Stimulated activated CD4-positive, alpha-beta T cell treated with anti-CD3 and anti-CD28 coated beads, Interleukin-15, amount 100 ng/mL, for 24 hours (primary cell): ENCODE results near the gene KTN1.

Experiments
- DNase-seq: peaks from one replicate; pipeline ENCODE4 v3.0.0-alpha.2; 2020

Gene KTN1

DNA sequence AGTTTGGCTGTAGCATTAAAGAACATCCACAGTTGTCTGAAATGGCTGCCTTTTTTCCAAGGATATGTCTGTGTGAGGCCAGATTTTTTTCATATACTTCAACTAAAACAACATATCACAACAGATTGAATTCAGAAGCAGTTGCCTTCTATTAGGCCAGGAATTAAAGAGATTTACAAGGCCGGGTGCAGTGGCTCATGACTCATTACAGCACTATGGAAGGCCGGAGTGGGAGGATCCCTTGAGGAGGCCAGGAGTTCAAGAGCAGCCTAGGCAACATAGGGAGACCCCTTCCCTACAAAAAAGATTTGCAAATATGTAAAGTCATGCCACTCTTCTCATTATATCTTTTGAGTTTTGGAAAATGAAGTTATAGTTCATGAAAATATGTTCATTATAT, 108.6 kb downstream of the KTN1 start:
- DNase-seq = no peak

DNA sequence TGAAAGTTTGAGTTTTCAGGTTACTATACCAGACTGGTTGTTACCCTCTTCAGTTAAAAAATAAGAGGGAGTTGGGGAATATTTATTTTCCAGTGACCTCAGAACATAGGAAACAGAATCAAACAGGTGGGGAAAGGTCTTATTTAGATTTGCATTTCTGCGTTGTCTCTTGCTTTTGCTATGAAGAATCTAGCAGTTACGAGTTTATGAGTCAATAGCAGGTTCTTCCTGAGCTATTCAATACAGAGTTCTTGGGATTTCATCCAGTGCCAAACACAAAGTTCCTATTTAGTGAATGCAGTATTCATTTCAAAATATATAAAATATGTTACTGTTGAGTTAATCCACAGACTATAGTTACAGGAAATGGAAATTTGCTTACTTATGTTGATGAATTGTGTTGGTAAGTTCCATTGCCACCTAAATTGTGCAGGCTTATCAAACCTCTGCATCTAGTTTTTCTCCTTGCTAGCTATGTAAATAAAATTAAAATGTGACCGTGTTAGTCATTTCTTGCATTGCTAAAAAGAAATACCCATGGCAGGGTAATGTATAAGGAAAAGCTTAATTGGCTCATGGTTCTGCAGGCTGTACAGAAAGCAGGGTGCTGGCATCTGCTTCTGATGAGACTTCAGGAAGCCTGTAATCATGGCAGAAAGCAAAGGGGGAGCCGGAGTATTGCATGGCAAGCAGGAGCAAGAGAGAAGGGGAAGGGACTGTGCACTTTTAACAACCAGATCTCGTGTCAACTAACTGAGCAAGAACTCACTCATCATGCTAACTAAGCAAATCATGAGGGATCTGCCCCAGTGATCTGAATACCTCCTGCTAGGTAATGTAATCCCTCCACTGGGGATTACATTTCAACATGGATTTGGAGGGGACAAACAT, 110.2 kb downstream of the KTN1 start:
- DNase-seq = no peak

GRCh38 chr14:55691659-55692058, 111.7 kb downstream of the KTN1 start:
- no peak for DNase-seq

- no peak for DNase-seq
Measured at GRCh38 chr14:55693904-55694303, 113.9 kb downstream of the KTN1 start.

DNA sequence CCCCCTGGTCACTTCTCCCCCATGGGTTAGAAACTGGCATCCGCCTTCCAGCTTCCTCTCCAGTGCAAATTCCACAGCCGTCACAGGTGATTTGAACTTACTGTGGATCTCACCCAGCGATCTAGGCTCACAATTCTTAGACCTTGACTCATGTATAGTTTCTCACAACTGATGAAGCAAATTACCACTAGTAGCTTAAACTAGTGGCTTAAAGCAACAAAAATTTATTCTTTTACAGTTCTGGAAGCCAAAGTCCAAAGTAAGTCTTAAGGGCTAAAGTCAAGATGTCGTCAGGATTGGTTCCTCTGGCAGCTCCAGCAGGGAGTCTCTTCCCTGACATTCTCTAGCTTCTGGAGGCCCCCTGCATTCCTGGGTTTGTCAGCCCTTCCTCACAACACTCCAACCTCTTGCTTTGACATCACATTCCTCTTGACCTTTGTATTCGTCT, 117.4 kb downstream of the KTN1 start:
- no peak for DNase-seq

DNA sequence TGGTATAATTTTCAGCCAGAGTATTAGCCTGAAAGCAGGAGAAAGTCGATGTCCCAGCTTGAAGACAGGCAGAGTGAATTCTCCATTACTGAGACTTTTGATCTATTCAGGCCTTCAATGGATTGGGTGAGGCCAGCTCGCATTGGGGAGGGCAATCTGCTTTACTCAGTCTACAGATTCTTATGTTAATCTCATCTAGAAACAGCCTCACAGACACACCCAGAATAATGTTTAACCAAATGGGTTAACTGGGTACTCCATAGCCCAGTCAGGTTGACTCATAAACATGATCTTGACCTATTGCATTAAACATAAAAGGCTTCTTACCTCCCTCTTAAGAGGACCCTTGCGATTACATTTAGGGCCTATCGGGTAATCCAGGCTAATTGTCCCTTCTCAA, 118.0 kb downstream of the KTN1 start:
- no peak for DNase-seq

GRCh38 chr14:55699131-55700057, 119.4 kb downstream of the KTN1 start:
- DNase-seq = no peak

GRCh38 chr14:55701638-55702037, 121.6 kb downstream of the KTN1 start:
- DNase-seq = no peak

DNA sequence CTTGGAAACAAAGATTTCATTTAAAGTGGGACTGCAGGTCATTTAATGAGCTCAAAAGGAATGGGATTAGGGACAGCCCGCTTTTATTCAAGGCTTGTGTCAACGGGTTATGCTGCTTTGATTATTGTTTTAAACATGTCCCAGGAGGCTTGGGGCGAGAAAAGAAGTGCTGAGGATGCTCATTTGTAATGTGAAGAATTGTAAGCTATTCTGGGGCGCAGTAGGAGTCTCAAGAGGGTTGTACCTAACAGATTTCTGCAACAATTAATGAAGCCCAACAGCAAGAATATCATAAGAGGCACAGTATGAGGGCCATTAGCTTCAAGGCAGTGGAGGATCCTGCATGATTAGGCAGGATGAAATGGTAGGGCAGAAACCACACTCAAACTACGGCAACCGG, 122.5 kb downstream of the KTN1 start:
- DNase-seq = no peak

DNA sequence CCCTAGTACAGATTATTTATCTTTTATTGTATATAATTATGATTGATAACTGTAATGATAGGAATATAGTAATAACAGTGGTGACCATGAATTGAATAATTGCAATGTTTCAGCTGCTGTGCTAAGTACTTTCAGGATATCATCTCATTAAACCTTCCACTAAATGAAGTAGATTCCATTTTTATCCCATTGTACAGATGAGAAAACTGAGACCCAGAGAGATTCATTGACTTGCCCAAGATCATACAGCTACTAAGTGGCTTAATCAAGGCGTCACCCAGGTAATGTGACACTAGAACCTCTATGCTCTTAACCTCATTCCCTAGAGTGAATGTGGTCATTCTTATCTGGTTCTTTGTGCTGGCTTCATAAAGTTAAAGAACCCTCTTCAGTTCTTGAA, 124.6 kb downstream of the KTN1 start:
- no peak for DNase-seq

- no peak for DNase-seq
Measured at GRCh38 chr14:55705651-55706364, 125.8 kb downstream of the KTN1 start.

DNA sequence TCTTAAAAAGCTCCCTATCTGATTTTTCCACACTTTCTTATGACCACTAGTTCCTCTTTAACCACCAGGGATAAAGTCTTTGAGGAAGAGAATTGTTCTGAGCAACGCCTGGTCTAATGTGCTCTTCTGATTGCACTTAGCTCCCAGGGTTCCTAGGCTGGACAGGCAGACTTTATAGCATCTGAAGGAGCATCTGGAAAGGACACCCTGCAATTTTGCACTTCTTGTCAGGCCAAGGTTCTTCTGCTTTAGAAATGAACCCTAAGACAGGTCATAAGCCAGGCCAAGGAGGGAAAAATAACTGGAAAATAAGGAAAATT, 126.3 kb downstream of the KTN1 start:
- no peak for DNase-seq

GRCh38 chr14:55706893-55707292, 126.9 kb downstream of the KTN1 start:
- no peak for DNase-seq

DNA sequence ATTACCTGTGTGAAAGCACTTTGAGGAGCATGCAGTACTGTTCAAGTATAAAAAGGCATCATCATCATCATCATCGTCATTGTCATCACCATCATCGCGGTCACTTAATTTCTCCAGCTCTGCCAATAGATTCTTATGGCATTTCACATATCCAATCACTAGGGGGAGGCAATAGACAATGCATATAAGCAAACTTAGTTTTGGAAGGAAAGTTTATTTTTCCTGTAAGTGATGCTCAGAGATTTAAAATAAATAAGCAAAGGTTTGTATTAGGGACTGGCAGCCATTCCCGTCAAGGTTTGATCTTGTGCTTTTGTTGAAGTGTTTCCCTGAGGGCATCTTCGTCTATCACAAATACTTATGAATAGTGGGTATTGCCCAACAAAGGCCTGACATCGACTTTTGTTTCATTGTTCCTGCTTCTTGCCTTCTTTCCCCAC, 127.4 kb downstream of the KTN1 start:
- DNase-seq = no peak

DNA sequence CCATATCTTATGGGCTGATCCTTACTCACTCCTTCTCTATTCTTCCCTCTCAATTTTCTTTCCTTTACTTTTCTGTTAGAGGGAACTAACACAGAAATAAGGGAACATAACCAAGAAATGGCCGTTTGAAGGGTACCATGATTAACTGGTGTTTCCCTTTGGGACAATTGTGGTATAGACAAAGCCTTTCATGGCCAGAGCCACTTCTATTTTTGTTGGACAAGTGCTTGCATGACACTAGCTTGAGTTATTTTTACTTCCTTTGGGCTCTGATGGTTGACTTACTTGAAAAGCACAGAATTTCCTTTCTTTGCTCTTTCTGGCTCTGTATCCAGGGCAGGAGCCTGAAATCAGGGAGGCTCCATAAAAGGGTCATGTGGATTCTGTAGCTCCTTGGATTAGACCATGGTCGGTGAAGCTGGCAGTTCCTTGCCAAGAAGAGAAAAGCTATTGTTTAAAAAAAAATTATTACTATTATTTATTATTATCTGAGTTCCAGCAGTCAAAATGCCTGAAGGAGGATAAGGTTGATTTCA, 130.6 kb downstream of the KTN1 start:
- no peak for DNase-seq

GRCh38 chr14:55711175-55711811, 131.3 kb downstream of the KTN1 start:
- no peak for DNase-seq

DNA sequence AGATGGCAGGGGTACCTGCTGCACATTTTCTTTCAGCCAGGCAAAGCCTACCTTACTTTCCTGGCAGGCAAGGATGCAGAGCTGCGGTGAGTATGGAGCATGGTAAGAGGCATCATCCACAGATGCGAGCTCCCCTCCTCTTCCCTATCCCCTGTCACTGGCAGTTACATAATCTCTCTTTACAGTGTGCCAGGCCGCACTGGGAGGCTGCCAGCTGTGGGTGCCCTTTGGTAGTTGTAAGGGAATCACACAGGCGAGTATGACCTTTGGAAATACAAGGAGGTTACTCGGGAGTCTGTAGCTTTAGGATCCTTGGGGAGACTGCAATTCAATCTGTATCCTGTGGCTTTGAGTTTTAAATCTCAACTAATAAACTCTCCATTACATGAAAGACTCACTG, 132.5 kb downstream of the KTN1 start:
- DNase-seq = no peak

DNA sequence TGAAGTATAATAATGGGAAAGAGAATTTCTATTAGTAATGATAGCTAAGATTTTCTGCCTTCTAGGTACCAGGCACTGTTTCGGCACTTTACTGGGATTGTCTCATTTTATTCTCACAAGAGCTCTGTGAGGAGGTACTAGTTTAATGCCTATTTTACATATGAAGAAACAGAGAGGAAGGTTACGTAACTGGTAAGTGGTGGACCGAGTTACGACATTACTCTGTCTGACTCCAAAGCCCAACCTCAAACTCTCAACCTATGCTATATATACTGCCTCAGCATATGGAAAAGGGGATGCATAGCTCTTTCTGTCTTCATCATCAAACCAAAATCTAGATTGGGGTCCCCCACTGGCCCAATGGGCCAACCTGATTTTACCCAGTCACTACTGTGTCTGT, 133.5 kb downstream of the KTN1 start:
- DNase-seq = no peak

DNA sequence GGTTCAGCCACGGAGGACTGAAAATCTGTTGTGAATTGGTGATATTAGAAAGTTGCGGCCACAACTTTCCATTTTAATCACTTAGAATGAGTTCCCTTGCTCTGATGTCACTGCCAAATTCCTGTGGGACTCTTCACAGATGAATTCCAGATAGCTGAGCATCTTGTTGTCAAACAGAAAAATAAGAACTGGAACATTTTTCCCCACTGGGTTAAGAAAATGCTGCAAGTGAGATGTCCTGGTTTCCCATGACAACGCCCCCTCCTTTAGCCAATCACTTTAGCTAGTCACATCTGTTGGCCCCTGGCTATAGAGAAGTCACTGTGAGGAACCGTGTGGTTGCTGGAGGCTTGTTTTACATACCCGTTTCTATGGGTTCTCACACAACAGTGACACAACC, 135.9 kb downstream of the KTN1 start:
- no peak for DNase-seq

- DNase-seq = no peak
Measured at GRCh38 chr14:55717621-55718020, 137.6 kb downstream of the KTN1 start.

GRCh38 chr14:55718551-55718950, 138.5 kb downstream of the KTN1 start:
- DNase-seq = no peak

GRCh38 chr14:55720796-55721195, 140.8 kb downstream of the KTN1 start:
- DNase-seq = no peak

DNA sequence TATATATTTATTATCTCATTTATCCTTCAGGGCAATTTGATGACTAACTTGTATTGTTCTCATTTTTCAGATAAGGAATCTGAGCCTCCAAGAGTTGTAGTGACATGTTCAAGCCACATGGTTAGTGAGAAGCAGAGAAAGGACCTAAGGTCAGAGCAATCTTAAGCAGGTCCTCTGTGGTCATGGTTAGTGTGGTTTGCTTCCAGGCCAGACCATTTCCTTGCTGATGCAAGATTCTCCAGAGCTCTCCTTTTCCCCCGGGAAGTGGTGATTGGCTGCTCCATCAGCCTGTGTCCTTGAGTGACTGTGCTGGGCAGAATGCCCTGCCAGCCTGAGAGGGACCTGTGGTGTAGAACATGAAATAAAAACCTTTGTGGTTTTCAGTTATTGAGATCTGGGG, 141.3 kb downstream of the KTN1 start:
- no peak for DNase-seq
